Esophagus muscularis mucosa (tissue), 3 donors: ENCODE data around the gene KCNS1.

Experiments used
- POLR2A ChIP-seq: fragments of 450-650 bp; IDR thresholded peaks from one replicate; pipeline ENCODE4 v1.6.1; 2017; ENCODE audit warnings: antibody characterized with exemption, moderate library complexity, mild to moderate bottlenecking, low read depth
- POLR2AphosphoS5 ChIP-seq, 2 donors: sonication (generic); formaldehyde crosslinking; IDR thresholded peaks; one replicate each; pipeline ENCODE4 v1.6.1; 2017; ENCODE audit warnings: antibody characterized with exemption in 2 of 2
- TF ChIP-seq, protein P1 (sequence below), 3 experiments: fragments of 200-600 bp in 2 of 3; fragments of 450-650 bp in 1 of 3; sonication (generic) in 2 of 3; IDR thresholded peaks; one replicate each; pipeline ENCODE4 v1.5.1; 2017 to 2019; ENCODE audit warnings: antibody characterized with exemption in 3 of 3, mild to moderate bottlenecking in 2 of 3, moderate library complexity in 1 of 3

DNA sequence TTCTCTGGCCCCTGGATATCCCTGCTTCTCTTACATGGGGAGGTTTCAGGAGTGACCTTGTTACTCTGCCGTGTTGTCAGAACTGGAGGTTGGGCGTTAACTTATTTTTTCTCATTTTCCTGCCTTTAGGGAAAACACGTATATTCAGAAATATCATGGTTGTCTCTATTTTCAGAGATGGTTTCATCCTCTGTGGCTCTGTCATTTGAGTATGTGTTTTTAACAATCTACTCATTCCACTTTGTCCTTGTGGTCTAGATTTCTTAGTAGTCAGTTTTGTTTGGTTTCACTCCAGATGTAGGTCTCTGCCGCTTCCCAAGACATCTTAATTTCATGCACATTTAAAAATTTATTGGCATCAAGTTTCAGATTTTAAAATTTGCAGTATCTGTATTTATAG lies 45.9 kb downstream of the KCNS1 start:
- TF ChIP-seq, protein P1, sequence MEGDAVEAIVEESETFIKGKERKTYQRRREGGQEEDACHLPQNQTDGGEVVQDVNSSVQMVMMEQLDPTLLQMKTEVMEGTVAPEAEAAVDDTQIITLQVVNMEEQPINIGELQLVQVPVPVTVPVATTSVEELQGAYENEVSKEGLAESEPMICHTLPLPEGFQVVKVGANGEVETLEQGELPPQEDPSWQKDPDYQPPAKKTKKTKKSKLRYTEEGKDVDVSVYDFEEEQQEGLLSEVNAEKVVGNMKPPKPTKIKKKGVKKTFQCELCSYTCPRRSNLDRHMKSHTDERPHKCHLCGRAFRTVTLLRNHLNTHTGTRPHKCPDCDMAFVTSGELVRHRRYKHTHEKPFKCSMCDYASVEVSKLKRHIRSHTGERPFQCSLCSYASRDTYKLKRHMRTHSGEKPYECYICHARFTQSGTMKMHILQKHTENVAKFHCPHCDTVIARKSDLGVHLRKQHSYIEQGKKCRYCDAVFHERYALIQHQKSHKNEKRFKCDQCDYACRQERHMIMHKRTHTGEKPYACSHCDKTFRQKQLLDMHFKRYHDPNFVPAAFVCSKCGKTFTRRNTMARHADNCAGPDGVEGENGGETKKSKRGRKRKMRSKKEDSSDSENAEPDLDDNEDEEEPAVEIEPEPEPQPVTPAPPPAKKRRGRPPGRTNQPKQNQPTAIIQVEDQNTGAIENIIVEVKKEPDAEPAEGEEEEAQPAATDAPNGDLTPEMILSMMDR (IDR thresholded peaks at IDR 0.05), result no peak
- no peak for TF ChIP-seq POLR2AphosphoS5 (IDR thresholded peaks at IDR 0.05)
- no peak for TF ChIP-seq POLR2A
